ENCODE measurements around the gene IRF4.

IRF4 gene

DNA sequence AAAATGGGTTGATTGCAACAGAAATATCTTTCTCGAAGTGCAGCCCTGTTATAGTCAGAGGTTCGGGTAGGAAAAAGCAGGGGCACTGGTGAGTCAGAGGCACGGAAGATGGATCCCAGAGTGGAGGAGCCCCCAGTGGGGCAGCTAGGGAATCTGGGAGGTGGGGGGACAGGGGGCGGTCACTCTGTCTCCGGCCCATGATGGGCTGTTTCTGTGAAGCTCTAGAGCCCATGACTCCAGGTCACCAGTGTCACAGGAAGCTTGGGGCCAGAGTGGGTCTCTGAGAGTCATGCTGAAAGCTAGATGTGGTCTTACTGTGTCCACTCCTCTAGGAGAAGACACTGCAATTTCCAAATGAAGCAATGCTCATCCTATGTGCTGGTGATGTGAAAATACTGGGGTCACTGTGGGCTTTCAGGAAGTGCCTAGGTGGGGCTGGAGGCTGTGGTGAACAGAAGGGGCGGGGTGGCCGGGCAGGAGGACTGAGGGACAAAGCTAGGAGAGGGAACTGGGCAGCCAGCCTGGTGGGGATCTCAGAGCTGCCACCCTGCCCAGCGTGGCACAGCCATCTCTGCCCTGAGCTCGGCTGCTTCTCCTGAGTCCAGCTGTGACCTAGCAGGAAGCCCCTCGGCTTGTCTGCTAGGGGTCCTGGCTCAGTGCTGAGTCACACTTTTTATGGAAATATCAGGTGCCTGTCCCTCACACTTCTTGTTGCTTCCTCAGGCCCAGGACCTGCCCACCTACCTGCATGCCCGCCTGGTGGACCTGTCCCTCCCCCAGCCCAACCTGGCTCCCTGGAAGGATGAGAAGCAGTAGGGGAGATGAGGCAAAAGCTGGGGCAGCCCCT is 54.2 kb downstream of the IRF4 start:
- DNase-seq, result no peak

DNA sequence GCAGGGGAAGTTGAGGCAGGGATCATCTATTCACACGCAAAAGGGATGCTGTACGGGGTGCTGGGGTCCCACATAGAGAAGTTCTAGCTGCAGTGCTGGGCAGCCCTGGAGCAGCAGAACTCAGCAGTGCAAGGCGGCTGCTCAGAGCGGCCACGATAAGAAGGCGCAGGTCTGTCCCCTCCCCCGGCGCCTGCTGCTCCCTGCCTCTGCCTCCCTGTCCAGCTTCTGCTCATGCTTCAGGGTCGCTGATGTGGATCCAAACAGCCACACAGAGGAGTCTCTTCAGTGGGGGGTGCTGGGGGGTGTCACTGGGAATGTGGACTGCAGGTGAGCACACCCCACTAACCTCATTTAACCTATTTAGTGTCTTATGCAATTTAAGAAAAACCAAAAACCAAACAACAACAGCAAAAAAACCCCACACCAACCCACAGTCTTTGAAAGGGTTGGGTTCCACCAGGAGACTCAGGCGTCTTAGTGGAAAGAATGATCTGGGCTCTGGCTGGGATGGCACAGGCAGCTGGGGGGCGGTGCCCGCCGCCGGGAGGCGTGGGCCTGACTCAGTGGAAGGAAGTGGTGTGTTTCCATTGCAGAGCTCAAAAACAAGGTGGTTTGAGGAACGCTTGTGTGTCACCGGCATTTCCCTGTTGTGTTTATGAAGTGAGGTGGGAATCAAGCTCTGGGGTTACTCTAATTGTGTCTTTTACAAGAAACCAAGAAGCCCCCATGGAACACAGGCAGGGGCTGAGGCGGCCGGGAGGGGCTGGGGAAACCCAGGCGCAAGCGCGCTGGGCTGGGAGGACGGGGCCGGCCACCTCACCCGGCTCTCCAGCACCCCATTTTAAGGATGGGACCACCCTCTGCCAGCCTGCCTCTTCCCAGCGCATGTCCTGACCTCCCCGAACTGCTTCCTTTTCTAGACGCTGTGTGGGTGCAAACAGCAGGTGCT is 55.1 kb downstream of the IRF4 start:
- no peak for DNase-seq

- no peak for DNase-seq
Observed at GRCh38 chr6:447381-448165, 56.0 kb downstream of the IRF4 start.

- DNase-seq, result no peak
Observed at GRCh38 chr6:448296-449056, 56.9 kb downstream of the IRF4 start.

GRCh38 chr6:449057-449430 is 57.5 kb downstream of the IRF4 start:
- DNase-seq, result no peak

GRCh38 chr6:449486-450419 is 58.2 kb downstream of the IRF4 start:
- no peak for DNase-seq

DNA sequence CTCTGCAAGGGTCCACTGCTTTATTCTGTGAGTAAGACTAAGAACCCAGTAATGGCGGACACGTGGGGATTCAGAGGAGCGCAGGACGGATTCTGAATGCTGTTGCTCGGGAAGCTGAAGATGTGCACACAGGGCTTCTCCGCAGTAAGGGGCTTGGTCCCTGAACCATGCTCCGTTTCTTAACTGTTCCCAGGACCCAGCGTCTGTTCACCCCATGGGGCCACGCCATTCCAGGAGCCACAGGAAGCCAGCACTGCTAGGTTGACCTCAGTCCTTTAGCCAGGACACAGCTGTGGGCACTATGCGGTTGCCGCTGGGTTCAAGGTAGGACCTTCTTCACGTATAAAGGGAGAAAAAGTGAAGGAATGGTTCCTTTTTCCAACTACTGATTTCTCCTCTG is 59.8 kb downstream of the IRF4 start:
- DNase-seq, result no peak

GRCh38 chr6:451847-452246 is 60.3 kb downstream of the IRF4 start:
- no peak for DNase-seq

DNA sequence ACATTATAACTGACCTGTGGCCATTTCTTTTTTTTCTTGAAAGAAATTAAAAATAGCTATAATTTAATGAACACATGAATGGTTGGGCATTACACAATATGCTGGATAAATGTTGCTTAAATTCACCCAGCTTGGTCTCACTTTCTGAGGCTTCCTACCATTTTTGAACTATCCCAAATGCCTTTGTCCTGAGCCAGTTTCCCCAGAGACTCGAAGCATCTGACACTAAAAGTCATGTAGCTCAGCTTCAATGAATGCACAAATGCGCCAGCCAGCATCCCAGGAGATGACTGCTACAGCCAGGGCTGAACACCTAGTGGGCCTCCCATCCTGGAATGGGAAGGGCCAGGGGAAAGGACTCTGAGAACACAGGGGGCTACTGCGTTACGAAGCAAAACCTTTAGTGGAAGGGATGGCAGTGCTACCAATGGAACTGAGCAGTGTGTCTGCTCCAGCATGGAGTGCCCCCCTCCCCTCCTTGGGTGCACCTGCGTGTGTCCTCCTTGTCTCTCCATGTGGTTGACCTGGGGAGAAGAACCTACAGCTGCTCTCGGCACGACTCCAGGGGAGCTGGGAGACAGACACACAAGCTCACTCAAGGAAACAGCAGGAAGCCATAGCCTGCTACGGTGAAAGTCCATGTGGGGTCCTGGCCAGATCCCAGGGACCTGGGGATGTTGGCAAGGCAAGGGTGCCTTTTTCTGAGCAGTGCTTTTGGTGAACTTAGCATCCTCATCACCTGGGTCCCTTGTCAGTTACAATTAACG is 60.9 kb downstream of the IRF4 start:
- no peak for DNase-seq

DNA sequence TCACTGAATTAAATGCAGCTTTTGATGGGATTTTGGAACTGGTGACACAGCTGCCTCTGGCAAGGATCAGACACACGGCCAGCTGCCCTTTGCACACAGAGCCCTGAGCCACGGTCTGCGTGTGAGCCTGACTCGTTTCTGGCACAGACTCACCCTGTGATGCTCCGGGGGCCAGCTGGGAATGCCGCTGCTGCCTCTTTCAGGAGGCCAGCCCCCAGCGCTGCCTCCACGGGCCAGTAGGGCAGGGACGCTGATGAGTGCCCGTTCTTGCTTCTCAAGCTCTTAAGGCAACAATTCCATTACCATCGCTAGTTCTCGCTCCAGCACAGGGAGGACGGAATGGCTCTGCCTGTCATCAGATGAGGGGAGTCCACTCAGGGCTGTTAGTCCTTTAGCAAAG is 61.6 kb downstream of the IRF4 start:
- DNase-seq, result no peak

DNA sequence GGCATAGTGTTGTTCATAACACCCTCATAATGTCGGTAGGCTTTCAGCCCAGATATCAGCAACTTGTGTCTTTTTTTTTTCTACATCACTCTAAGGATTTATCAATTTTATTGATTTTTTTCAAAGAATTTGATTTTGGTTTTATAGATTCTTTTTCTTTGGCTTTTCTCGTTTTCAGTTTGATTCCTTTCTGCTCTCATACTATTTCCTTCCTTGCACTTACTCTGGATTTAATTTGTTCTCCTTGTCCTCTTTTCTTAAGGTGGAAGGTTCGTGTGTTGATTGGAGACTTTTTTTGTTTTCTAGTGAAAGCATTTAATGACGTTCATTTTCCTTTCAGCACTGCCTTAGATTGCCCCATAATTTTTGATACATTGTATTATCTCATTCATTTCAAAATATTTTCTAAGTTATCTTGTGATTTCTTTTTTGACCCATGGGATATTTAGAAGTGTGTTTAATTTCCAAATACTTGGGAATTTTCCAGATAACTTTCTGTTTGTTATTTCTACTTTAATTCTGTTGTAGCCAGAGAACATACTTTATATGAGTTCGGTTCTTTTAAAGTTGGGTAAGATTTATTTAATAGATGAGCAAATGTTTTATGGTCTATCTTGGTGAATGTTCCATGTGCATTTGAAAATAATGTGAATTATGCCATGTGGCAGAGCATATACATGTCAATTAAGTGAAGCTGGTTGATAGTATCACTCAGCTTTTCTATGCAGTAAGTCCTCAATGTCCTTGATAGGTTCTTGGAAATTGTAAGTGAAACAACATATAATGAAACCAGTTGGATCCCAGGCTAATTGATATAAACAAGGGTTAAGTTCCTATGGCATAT is 62.8 kb downstream of the IRF4 start:
- no peak for DNase-seq

DNA sequence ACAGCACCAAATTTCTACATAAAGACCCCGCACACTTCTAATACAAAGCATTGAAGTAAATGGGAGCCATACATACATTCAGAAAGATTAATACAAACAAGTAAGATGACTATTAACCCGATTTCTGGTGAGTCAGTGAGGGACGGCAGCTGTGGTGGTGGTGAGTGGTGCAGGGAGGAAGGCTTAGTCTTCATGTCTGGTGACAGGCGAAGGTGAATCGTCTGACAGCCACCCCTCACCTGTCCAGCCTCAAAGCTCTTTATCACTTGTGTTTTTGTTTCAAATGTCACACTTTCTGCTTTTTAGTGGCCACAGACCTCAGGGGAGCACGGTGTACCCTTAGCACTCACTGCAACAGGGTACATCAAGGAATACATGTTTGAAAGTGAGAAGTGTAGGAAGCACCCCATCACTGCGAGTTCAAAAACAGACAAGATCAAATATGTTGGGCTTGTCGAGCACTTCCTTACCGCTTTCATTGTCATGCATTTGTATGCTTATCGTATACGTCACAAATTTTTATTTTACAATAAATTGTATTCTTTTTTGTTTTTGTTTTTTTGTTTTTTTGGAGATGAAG is 63.5 kb downstream of the IRF4 start:
- no peak for DNase-seq

- no peak for DNase-seq
Observed at GRCh38 chr6:455835-456234, 64.3 kb downstream of the IRF4 start.

DNA sequence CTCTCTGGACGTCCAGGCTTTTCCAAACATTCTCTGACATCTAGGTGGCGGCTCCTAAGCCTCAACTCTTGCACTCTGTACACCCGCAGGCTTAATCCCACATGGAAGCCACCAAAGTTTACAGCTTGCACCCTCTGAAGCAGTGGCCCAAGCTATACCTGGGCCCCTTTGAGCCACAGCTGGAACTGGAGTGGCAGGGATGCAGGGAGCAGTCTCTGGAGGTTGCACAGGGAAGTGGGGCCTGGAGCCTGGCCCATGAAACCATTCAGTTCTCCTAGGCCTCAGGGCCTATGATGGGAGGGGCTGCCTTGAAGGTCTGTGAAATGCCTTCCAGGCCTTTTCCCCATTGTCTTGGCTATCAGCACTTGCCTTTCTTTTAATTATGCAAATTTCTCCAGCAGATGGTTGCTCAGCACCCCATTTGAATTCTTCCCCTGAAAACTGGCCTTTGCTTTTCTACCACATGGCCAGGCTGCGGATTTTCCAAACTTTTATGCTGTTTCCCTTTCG is 64.9 kb downstream of the IRF4 start:
- DNase-seq, result no peak

- no peak for DNase-seq
Observed at GRCh38 chr6:456887-457286, 65.3 kb downstream of the IRF4 start.
